NCI-H128 (cell line): Measurements from ENCODE around the gene IL22RA2.

ENCODE experiments used
- DNase-seq: peaks from one replicate; lab custom pipeline; 2025; ENCODE audit not compliant: unreplicated experiment; lab: John Stamatoyannopoulos, UW

The IL22RA2 gene

DNA sequence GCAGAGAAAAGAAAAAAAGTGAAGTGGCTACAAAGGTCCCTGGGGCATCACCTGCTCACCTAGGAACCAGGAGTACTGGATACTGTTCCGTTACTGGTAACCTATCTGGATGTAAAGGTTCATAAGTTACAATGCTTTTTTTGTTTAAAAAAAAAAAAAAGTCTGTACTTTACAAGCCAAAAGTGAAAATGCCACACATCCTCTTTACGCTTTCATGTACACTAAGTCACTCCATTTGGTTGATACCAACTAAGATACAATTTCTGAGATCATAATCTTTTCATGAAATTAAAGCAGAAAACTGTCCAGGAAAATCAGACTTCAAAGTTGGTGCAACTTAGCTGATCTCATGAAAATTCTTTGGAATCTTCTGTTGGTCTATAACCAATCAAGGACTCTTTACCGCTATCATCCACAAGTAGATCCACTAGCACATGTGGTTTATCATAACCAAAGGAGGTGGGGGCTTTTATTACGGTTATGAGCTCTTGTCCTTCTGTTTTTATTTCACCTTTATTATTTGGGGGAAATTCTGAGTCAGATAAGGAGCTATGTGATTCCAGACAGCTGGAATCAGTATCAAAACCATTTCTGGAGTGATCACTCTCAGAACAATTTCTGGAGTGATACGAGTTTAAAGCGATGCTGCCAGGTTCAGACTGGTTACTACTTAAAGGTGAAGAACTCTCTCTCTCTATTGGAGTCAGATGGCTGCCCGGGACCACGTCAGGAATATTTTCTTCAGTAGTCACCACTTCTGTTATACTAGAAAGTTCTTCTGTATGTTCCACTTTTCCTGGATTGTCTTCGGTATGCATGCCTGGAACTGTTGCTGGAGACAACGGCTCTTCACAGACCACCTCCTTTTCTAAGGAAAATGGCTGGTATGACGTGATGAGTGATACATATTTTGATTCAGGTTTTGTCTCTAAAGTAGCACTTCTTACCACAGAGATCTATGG is 24.5 kb upstream of the IL22RA2 start:
- no peak for DNase-seq

DNA sequence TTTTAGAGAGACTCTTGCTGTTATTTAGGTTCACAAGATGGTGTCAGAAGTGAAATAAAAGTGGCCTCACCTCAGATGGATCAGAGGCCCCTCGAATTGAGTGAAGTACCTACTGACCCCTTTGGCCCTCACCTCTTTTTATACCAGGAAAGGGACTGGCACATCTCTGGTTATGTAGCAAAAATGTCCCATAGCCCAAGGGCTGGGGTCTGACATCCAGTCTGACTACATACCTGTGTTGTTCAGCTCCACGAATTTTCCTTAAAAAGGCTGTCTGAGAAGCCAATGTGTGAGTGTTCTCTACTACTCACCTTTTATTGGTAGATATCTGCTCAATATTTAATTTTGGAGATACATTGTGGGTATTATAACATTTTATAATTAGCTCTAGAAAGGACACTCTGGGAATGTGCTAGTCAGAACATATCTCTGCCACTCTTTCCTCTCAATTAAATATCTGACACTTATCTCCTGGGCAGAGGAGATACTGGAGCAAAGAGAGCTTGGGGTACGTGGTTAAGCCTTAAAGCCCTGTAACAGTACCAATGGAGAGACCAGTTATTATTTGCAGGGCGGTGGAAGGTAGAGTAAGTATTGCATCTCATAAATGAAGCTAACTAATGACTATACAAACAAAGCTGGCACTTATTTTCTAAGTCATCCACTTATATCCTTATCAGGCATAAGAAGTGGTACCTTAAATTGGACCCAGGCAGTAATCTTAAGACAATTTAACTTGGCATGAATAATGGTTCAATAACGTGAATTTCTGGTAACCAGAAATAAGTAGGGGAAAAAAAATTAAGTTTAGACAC is 20.0 kb upstream of the IL22RA2 start:
- DNase-seq, result no peak

DNA sequence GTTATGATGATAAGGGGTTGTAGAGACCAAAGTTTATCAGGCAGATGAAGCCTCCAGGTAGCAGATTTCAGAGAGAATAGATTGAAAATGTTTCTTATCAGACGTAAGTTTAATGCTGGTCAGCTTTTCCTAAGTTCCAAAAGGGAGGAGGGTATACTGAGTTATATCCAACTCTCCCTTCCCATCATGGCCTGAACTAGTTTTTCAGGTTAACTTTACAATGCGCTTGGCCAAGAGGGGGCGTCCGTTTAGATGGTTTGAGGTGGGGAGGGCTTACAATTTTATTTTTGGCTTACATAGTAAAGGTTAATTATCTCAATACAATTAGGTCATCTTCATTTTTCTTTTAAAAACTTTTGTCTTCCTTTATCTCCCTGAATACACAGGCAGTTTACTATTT is 19.4 kb upstream of the IL22RA2 start:
- no peak for DNase-seq

DNA sequence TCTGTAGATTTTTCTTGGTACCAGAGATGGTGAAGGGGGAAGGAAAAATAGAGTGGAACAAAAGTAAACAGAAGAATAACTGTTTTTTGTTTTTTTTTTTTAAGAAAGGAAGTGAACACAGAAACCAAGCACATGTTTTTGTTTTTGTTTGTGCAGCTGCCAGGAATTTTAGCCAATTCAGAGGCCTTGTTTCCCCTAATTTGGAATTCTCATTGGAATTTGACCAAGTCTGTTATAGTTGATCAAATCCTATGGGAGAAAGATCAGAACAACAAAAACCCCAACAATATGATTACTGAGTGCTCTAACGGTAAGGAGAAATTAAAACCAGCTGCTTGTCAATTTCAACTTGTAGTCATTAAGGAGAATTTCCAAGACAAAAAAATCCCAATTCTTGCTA is 18.2 kb upstream of the IL22RA2 start:
- no peak for DNase-seq

DNA sequence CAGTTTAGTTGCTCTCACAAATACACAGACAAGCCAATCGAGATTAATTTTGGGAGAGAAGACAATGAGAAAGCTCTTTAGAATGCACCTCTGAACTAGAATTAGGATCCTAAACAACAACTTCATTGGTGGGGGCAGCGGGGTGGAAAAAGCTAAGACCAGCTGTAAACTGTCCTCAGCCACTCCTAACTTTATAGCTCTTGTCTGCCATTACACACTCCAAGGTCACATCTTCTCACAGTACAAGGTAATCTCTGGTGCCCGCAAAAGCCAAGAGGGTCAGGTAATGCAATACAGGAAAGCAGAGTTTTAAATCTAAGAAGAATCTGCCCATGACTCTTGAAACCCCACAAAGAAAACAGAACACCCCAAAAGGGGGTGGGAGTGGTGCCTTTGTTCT is 17.8 kb upstream of the IL22RA2 start:
- DNase-seq, result no peak

- no peak for DNase-seq
Measured at GRCh38 chr6:137190583-137191094, 17.2 kb upstream of the IL22RA2 start.

DNA sequence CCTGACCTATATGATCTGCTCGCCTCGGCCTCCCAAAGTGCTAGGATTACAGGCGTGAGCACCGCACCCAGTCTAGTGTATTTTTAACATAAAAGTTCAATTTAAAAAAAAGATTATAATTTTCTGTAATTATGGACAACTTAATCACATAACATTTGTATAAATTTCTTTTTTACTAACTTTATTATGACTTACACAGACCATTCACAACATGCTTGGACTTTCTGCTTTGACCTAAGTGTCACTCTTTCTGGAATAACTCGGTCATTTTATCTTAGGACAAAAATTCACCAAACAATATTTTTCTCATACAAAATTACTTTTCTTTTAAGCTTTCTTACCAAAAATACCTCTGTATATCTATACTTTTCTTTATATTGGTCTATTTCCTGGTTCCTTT is 15.4 kb upstream of the IL22RA2 start:
- no peak for DNase-seq

GRCh38 chr6:137185290-137185689 is 11.8 kb upstream of the IL22RA2 start:
- no peak for DNase-seq

DNA sequence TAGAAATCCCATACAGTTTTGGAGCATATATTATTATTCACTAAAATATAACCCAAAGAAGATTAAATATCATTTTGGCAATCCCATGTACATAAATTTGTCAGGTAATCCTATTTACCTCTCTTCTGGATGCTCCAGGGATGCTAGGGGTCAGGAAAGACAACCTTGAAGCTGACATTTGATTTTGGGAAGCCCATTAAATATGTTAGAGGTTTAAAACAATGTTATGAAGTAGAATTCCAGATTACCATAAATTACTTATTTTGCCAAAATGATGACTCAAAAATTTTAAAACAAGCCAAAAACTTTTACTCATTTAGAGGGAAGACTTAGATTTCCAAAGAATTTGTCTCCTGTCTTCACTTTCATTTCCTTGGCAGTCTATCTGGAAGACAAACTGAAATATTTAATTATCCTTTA is 9.2 kb upstream of the IL22RA2 start:
- no peak for DNase-seq

GRCh38 chr6:137181891-137182653 is 8.6 kb upstream of the IL22RA2 start:
- DNase-seq, result no peak

DNA sequence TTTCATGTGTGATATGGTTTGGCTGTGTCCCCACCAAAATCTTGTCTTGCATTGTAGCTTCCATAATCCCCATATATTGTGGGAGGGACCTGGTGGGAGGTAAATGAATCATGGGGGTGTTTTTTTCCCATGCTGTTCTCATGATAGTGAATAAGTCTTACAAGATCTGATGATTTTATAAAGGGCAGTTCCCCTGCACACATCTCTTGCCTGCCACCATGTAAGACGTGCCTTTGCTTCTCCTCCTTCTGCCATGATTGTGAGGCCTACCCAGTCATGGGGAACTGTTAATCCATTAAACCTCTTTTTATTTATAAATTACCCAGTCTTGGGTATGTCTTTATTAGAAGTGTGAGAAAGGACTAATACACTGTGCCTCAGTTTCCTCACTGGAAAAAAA is 4.2 kb upstream of the IL22RA2 start:
- no peak for DNase-seq

DNA sequence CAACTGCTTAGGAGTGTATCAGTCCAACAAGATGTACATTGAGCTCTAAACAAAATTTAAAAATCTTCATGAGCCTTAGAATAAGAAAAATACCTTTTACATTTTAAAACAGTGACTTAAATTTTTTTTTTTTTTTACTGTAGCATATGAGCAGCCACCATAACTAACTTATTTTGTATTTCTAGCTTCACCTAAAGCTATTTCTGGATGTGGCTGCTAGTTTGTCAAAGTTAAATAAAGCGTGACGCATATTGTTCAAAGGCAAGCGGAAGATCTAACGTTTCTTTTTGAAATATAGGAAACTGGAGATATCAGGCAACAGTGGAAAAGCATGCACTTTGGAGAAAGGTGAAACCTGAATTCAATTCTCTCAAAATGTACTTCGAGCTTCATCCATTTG is 3.3 kb upstream of the IL22RA2 start:
- DNase-seq, result no peak

GRCh38 chr6:137175868-137176245 is 2.4 kb upstream of the IL22RA2 start:
- no peak for DNase-seq

DNA sequence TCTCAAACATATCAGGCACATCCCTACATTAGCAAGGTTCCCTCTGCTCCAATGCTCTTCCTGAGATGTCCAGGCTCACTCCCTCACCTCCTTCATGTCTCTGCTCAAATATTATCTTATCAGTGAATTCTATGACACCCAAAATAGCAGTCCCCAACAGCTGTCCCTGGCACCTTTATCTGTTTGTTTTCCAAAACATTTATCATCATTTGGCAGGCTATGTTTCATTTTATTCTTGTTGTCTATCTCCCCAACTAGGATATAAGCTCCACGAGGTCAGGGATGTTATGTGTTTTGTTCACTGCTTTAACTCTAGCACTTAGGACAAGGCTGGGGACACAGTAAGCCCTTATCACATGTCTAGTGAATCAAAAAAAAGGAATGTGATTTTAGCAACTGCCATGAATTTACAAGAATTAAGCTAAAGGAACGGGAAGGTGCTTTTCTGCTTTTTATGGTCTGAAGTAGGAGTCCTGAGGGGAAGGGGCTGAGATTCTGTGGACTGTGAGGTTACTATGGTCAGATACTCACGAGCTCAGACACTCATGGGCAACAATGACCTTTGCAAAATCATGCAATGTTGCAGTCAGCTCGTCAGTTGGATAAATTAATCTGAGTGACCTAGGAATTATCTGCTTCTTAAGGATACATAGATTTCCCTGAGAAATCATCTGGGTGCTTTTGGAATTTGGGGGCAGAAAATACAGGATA is 1.9 kb upstream of the IL22RA2 start:
- DNase-seq, result no peak

DNA sequence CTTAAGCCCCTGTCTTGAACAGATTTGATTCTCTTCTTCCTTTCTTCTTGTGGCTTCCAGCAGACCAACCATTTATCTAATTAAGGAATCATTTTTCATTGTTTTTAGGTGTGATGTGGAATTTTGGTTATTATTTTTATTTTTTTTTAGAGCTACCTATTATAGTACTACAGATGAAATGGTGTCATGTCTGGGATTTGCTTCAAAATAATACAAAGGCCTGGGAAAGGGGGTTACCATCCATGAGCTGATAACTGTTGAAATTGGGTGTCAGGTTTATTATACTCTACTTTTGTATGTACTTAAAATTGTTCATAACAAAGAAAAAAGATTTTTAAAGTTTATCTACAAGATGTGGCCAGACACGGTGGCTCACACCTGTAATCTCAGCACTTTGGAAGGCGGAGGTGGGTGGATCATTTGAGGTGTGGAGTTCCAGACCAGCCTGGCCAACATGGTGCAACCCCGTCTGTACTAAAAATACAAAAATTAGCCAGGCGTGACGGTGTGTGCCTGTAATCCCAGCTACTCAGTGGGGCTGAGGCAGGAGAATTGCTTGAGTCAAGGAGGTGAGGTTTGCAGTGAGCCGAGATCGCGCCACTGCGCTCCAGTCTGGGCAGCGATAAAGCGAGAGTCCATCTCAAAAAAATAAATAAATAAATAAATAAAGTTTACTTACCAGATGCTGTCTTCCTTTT is 561 bp downstream of the IL22RA2 start:
- DNase-seq, result no peak

- no peak for DNase-seq
Measured at GRCh38 chr6:137171824-137172733, 1.4 kb downstream of the IL22RA2 start.

DNA sequence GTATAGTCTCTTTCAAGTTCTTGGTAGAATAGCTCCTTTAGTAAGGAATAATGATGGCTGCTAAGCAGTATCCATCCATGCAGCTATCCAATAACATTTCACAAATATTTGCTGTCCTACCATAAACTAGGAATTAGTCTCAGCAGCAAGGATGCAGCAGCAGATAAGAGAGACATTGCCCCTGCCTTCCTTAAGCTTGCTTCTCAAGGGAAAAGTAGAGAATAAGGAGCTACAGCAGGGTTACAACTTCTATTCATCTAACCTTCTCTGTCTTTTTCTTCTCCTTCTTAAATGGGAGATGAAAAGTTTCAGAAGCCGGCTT is 2.4 kb downstream of the IL22RA2 start:
- no peak for DNase-seq

- no peak for DNase-seq
Measured at GRCh38 chr6:137170266-137171052, 3.0 kb downstream of the IL22RA2 start.
